GM18873 (cell line): ENCODE data around the gene S100P.
A peak's percentile ranks its signal among the peaks of the same experiment; 100 is the strongest.

Experiments used
- ATAC-seq: cut with Tn5 transposase; IDR thresholded peaks from one replicate; pipeline ENCODE4 v1.9.1; 2021; ENCODE audit warnings: mild to moderate bottlenecking, moderate library complexity, moderate number of reproducible peaks; ENCODE audit not compliant: unreplicated experiment, low FRiP score

Gene S100P

GRCh38 chr4:6695660-6696610, 2.3 kb downstream of the S100P start:
- ATAC-seq: no peak

GRCh38 chr4:6696611-6697010, 2.9 kb downstream of the S100P start:
- ATAC-seq: no peak

- ATAC-seq: no peak
Observed at GRCh38 chr4:6697131-6697530, 3.5 kb downstream of the S100P start.

GRCh38 chr4:6699388-6699787, 5.7 kb downstream of the S100P start:
- no peak for ATAC-seq

GRCh38 chr4:6699903-6700302, 6.2 kb downstream of the S100P start:
- ATAC-seq: no peak

GRCh38 chr4:6701371-6701770, 7.7 kb downstream of the S100P start:
- ATAC-seq: no peak

GRCh38 chr4:6702761-6703160, 9.1 kb downstream of the S100P start:
- no peak for ATAC-seq

- no peak for ATAC-seq
Observed at GRCh38 chr4:6703786-6704185, 10.1 kb downstream of the S100P start.

- ATAC-seq: no peak
Observed at GRCh38 chr4:6705646-6706045, 12.0 kb downstream of the S100P start.

- no peak for ATAC-seq
Observed at GRCh38 chr4:6706173-6706572, 12.5 kb downstream of the S100P start.

GRCh38 chr4:6709230-6710114, 15.8 kb downstream of the S100P start, which contains the start of gene MRFAP1L1:
Gene MRFAP1L1, minus strand, starts transcription at chr4:6709865. Its CDS starts 236 bp downstream, at chr4:6709629.
- peak; percentile 45 for ATAC-seq

GRCh38 chr4:6710282-6710681, 16.6 kb downstream of the S100P start:
- no peak for ATAC-seq

- ATAC-seq: no peak
Observed at GRCh38 chr4:6710996-6711395, 17.3 kb downstream of the S100P start.

- ATAC-seq: no peak
Observed at GRCh38 chr4:6714954-6715353, 21.3 kb downstream of the S100P start.

- ATAC-seq: no peak
Observed at GRCh38 chr4:6715704-6716017, 22.0 kb downstream of the S100P start.

- ATAC-seq: peak; percentile 60
Observed at GRCh38 chr4:6716018-6716911, 22.6 kb downstream of the S100P start, which contains the start of gene BLOC1S4. Gene BLOC1S4, plus strand, starts transcription at chr4:6716174. Its CDS starts 36 bp downstream, at chr4:6716210.

GRCh38 chr4:6716958-6717655, 23.4 kb downstream of the S100P start:
- no peak for ATAC-seq

GRCh38 chr4:6718932-6719610, 25.4 kb downstream of the S100P start:
- ATAC-seq: no peak

- ATAC-seq: no peak
Observed at GRCh38 chr4:6719611-6720179, 26.0 kb downstream of the S100P start.
